HG03342 (cell line): ENCODE data around the gene HYDIN.

Experiments used
- ATAC-seq: cut with Tn5 transposase; IDR thresholded peaks from one replicate; pipeline ENCODE4 v1.9.1; 2021; ENCODE audit warnings: mild to moderate bottlenecking, moderate library complexity; ENCODE audit not compliant: unreplicated experiment

The HYDIN gene

GRCh38 chr16:71230122-71230845 lies at the start of gene HYDIN:
Gene HYDIN, minus strand, starts transcription at chr16:71230722. Its CDS starts 43,827 bp downstream, at chr16:71186895.
- no peak for ATAC-seq

- no peak for ATAC-seq
Observed at GRCh38 chr16:71276589-71277334, 46.2 kb upstream of the HYDIN start.

GRCh38 chr16:71273384-71273783 lies 42.9 kb upstream of the HYDIN start:
- no peak for ATAC-seq

GRCh38 chr16:71264299-71264698 lies 33.8 kb upstream of the HYDIN start:
- no peak for ATAC-seq

- ATAC-seq, result no peak
Observed at GRCh38 chr16:71263582-71263981, 33.1 kb upstream of the HYDIN start.

- ATAC-seq, result no peak
Observed at GRCh38 chr16:71262391-71262790, 31.9 kb upstream of the HYDIN start.

- ATAC-seq, result no peak
Observed at GRCh38 chr16:71260995-71261394, 30.5 kb upstream of the HYDIN start.

GRCh38 chr16:71259086-71259485 lies 28.6 kb upstream of the HYDIN start:
- no peak for ATAC-seq

- ATAC-seq, result no peak
Observed at GRCh38 chr16:71258372-71258771, 27.9 kb upstream of the HYDIN start.

- no peak for ATAC-seq
Observed at GRCh38 chr16:71257768-71258167, 27.2 kb upstream of the HYDIN start.

- ATAC-seq, result no peak
Observed at GRCh38 chr16:71255721-71256120, 25.2 kb upstream of the HYDIN start.

- ATAC-seq, result peak; percentile 44
Observed at GRCh38 chr16:71254832-71255525, 24.5 kb upstream of the HYDIN start.

- ATAC-seq, result no peak
Observed at GRCh38 chr16:71250461-71251235, 20.1 kb upstream of the HYDIN start.

- ATAC-seq, result no peak
Observed at GRCh38 chr16:71249399-71249798, 18.9 kb upstream of the HYDIN start.

GRCh38 chr16:71247478-71247877 lies 17.0 kb upstream of the HYDIN start:
- ATAC-seq, result no peak

GRCh38 chr16:71246309-71246708 lies 15.8 kb upstream of the HYDIN start:
- ATAC-seq, result no peak

- no peak for ATAC-seq
Observed at GRCh38 chr16:71244521-71244920, 14.0 kb upstream of the HYDIN start.

GRCh38 chr16:71242601-71243000 lies 12.1 kb upstream of the HYDIN start:
- no peak for ATAC-seq

GRCh38 chr16:71242036-71242435 lies 11.5 kb upstream of the HYDIN start:
- no peak for ATAC-seq

- no peak for ATAC-seq
Observed at GRCh38 chr16:71229344-71229743, 1.2 kb downstream of the HYDIN start.
